SK-N-MC (cell line): ENCODE data around the gene ZDHHC13.

Source experiments
- DNase-seq: peaks from one replicate; pipeline ENCODE4 v3.0.0-alpha.2; 2011; ENCODE audit warnings: low read depth, low spot score
- H3K27ac ChIP-seq: fragments of 200-600 bp; sonication (generic); 2 replicates; pipeline ENCODE4 v1.5.1; 2016; ENCODE audit warnings: mixed run types
- H3K36me3 ChIP-seq: fragments of 200-600 bp; sonication (generic); 2 replicates; pipeline ENCODE4 v1.6.1; 2017; ENCODE audit warnings: antibody characterized with exemption, low read length, mixed read lengths; ENCODE audit not compliant: insufficient read depth
- H3K4me3 ChIP-seq: fragments of 200-600 bp; sonication (generic); 2 replicates; pipeline ENCODE4 v1.5.1; 2016
- H3K9ac ChIP-seq: fragments of 200-600 bp; sonication (generic); 2 replicates; pipeline ENCODE4 v1.8.0; 2017; ENCODE audit warnings: mixed run types, mixed read lengths; ENCODE audit not compliant: insufficient read length
- H3K9me3 ChIP-seq: fragments of 200-600 bp; sonication (generic); 2 replicates; pipeline ENCODE4 v1.6.1; 2017; ENCODE audit warnings: low read depth, mild to moderate bottlenecking, antibody characterized with exemption, low read length, moderate library complexity, mixed read lengths
- EZH2 ChIP-seq: fragments of 200-600 bp; sonication (generic); IDR thresholded peaks from one replicate; pipeline ENCODE4 v1.6.1; 2017; ENCODE audit warnings: antibody characterized with exemption
- FOXP2 ChIP-seq: optimal IDR thresholded peaks from 2 replicates; pipeline ENCODE3; 2011; ENCODE audit warnings: mild to moderate bottlenecking, moderate library complexity; ENCODE audit not compliant: insufficient read depth; ENCODE audit errors: extremely low read length, control extremely low read depth
- POLR2AphosphoS5 ChIP-seq: IDR thresholded peaks from 2 replicates; pipeline ENCODE4 v1.6.1; 2012; ENCODE audit warnings: mild to moderate bottlenecking, low read depth, low read length, borderline replicate concordance

Gene ZDHHC13

DNA sequence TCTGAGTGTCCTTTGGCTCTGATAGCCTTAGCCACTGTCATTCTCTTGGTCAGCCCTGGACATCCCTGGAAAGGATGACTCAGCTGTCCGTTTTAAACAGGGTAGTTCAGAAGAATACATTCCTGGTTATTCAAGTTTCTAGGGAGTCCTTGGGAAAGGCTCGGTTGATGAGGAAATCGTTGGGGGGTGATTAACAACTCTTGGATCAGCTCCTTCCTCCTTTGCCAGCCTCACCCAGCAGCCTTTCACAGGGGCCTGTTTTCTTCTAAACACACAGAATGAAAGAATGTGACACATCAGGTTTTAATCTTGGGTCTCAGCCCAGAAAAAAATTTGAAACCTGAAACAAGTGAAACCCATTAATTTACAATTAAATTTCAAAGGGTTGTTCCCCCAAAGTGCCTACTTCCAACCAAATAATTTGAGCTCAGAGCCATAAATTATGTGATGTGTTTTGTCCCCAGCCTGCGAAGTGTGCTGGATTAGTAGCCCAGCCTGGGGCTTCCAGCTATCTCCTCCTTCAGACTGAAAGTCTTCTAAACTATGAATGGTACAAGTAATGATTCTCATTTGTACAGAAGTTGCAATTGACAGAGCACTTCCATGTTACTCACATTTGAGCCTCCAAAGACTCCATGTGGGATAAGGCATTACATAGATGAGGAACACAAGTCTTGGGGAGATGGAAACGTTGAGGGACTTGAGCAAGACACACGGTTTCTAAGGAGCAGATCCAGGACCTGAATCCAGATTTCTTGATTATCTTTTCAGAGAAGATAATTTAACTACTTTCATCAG lies 37.1 kb upstream of the ZDHHC13 start:
- no peak for DNase-seq

GRCh38 chr11:19080579-19080993 lies 36.4 kb upstream of the ZDHHC13 start:
- DNase-seq: no peak
- TF ChIP-seq POLR2AphosphoS5: no peak
- TF ChIP-seq EZH2: no peak
- H3K9ac ChIP-seq: no peak overlapping the region
- H3K9me3 ChIP-seq: no peaks in the 10 kb centered on the region
- H3K27ac ChIP-seq: no peak overlapping the region
- no peaks in the 10 kb centered on the region for H3K36me3 ChIP-seq
- H3K4me3 ChIP-seq: no peak overlapping the region

More for the DNA sequence above, 37.1 kb upstream of the ZDHHC13 start:
- TF ChIP-seq EZH2: no peak
- TF ChIP-seq POLR2AphosphoS5: no peak
- TF ChIP-seq FOXP2: no peak
- H3K4me3 ChIP-seq: no peak overlapping the region
- no peak overlapping the region for H3K9ac ChIP-seq
- no peaks in the 10 kb centered on the region for H3K9me3 ChIP-seq
- no peak overlapping the region for H3K27ac ChIP-seq
- no peaks in the 10 kb centered on the region for H3K36me3 ChIP-seq

GRCh38 chr11:19083166-19083565 lies 33.8 kb upstream of the ZDHHC13 start:
- H3K36me3 ChIP-seq: no peaks in the 10 kb centered on the region
- no peak overlapping the region for H3K9ac ChIP-seq
- DNase-seq: no peak
- H3K9me3 ChIP-seq: no peaks in the 10 kb centered on the region
- no peak overlapping the region for H3K27ac ChIP-seq
- TF ChIP-seq FOXP2: no peak
- no peak overlapping the region for H3K4me3 ChIP-seq

GRCh38 chr11:19084661-19085315 lies 32.2 kb upstream of the ZDHHC13 start:
- TF ChIP-seq EZH2: no peak
- TF ChIP-seq FOXP2: no peak
- TF ChIP-seq POLR2AphosphoS5: no peak
- Histone ChIP-seq H3K27ac (no peak overlapping the region), H3K9ac (no peak overlapping the region), H3K4me3 (no peak overlapping the region), H3K9me3 (no peaks in the 10 kb centered on the region), H3K36me3 (no peaks in the 10 kb centered on the region)
- no peak for DNase-seq

GRCh38 chr11:19087658-19088057 lies 29.3 kb upstream of the ZDHHC13 start:
- Histone ChIP-seq H3K36me3 (no peaks in the 10 kb centered on the region), H3K4me3 (no peak overlapping the region), H3K9me3 (no peaks in the 10 kb centered on the region), H3K9ac (no peak overlapping the region), H3K27ac (no peak overlapping the region)
- TF ChIP-seq POLR2AphosphoS5 (no peak), EZH2 (no peak), FOXP2 (no peak)
- no peak for DNase-seq

DNA sequence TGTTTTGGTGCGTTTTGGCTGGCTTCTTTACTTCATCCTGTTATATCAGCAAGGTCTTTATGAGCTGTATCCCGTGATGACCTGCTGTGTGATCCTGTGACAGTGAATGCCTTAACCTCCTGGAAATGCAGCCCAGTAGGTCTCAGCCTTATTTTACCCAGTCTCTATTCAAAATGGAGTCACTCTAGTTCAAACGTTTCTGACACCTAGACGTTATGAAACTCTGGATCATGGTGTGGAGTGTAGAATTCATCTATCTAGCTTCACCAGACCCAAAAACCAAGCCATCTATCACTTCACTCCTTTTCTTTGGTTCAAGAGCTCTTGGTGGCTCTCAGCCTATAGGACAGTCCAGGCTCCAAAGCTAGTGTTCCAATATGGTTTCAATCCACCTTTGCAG lies 28.2 kb upstream of the ZDHHC13 start:
- H3K27ac ChIP-seq: no peak overlapping the region
- no peaks in the 10 kb centered on the region for H3K9me3 ChIP-seq
- no peak for DNase-seq
- no peak overlapping the region for H3K9ac ChIP-seq
- TF ChIP-seq EZH2: no peak
- no peak for TF ChIP-seq POLR2AphosphoS5
- no peak for TF ChIP-seq FOXP2
- H3K4me3 ChIP-seq: no peak overlapping the region
- H3K36me3 ChIP-seq: no peaks in the 10 kb centered on the region

DNA sequence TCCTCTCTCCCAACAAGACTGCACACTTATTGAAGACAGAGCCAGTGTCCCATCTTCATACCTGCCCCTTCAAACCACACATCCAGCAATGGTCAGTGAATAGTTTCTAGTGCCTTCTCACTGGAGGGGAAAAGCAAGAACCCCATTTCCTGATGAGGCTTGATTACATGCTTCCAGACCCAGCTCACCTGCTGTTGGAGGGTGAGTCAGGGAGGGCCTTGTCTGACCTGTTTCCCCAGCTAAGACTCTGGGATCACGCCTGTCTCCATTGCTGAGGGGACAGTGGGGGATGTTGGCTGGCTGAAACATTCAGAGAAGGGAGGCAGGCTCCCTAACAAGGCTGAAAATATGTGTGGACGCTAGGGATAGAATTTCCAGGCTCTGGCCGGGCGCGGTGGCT lies 27.5 kb upstream of the ZDHHC13 start:
- Histone ChIP-seq H3K27ac (no peak overlapping the region), H3K9ac (no peak overlapping the region), H3K4me3 (no peak overlapping the region), H3K36me3 (no peaks in the 10 kb centered on the region), H3K9me3 (no peaks in the 10 kb centered on the region)
- no peak for DNase-seq
- no peak for TF ChIP-seq POLR2AphosphoS5
- no peak for TF ChIP-seq EZH2
- no peak for TF ChIP-seq FOXP2

DNA sequence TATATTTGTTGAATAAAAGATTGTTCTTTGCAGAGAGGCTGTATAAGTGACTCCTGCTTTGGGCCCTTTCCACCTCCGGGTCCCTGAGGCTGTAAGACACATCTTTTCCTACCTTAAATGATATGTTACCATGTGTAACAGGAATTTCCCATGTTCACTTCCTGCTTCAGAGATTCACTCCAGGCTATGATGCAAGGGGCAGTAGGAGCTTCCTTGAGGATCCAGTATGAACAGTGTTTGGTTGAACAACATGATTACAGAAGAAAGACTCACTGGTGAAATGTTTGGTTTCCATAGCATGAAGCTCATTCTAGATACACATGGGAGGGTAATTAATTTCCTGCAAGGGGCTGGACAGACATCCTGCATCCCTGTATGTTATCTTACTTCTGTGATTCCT lies 25.6 kb upstream of the ZDHHC13 start:
- no peak for TF ChIP-seq EZH2
- no peak for TF ChIP-seq FOXP2
- TF ChIP-seq POLR2AphosphoS5: no peak
- Histone ChIP-seq H3K27ac (no peak overlapping the region), H3K9ac (no peak overlapping the region), H3K4me3 (no peak overlapping the region), H3K36me3 (no peaks in the 10 kb centered on the region), H3K9me3 (no peaks in the 10 kb centered on the region)
- no peak for DNase-seq

DNA sequence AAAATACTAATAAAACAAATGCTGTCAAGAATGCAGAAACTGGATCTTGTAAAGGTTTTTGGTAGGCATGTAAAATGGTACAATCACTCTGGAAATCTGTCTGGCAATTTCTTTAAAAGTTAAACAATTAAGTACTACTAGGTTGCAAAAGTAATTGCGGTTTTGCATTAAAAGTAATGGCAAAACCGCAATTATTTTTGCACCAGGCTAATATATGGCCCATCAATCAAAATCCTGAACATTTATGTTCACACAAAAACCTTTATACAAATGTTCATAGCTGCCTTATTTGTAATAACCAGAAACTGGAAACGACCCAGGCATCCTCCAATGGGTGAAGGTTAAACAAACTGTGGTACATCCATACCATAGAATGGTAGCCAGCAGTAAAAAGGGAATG lies 24.6 kb upstream of the ZDHHC13 start:
- TF ChIP-seq POLR2AphosphoS5: no peak
- no peak for TF ChIP-seq FOXP2
- no peak for TF ChIP-seq EZH2
- Histone ChIP-seq H3K9ac (no peak overlapping the region), H3K27ac (no peak overlapping the region), H3K36me3 (no peaks in the 10 kb centered on the region), H3K9me3 (no peaks in the 10 kb centered on the region), H3K4me3 (no peak overlapping the region)
- DNase-seq: no peak
